ENCODE measurements around the gene CNTN4.

GRCh38 chr3:2172561-2173171 is 74.0 kb downstream of the CNTN4 start:
- TF ChIP-seq SP1 (IDR thresholded peaks at IDR 0.05) (no peak), CTCF (IDR thresholded peaks at IDR 0.05; ENCODE audit: low read depth, low read length, missing input control) (no peak), YY1 (IDR thresholded peaks at IDR 0.05) (no peak), HNF4G (IDR thresholded peaks at IDR 0.05) (no peak), EGR1 (IDR thresholded peaks at IDR 0.05; ENCODE audit: low read depth in 2 of 2) (no peak), MAX (IDR thresholded peaks at IDR 0.05) (no peak), FOXA1 (IDR thresholded peaks at IDR 0.05) (no peak), REST (IDR thresholded peaks at IDR 0.05) (no peak), ATF3 (IDR thresholded peaks at IDR 0.05) (no peak)

Measured in liver (tissue), 3 donors.